CD4-positive, alpha-beta T cell treated with Interferon alpha-2 for 1 hour (primary cell): ENCODE data around the gene VAMP1.
"Not testable (repeated sequence)": the region's sequence is repeated elsewhere in the genome, so short reads cannot be mapped to it uniquely, and the experiment has no call there.

ENCODE experiments used
- DNase-seq, 2 donors: peaks; one replicate each; pipeline ENCODE4 v3.0.0-alpha.2; 2020 to 2022

Gene VAMP1, protein sequence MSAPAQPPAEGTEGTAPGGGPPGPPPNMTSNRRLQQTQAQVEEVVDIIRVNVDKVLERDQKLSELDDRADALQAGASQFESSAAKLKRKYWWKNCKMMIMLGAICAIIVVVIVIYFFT

DNA sequence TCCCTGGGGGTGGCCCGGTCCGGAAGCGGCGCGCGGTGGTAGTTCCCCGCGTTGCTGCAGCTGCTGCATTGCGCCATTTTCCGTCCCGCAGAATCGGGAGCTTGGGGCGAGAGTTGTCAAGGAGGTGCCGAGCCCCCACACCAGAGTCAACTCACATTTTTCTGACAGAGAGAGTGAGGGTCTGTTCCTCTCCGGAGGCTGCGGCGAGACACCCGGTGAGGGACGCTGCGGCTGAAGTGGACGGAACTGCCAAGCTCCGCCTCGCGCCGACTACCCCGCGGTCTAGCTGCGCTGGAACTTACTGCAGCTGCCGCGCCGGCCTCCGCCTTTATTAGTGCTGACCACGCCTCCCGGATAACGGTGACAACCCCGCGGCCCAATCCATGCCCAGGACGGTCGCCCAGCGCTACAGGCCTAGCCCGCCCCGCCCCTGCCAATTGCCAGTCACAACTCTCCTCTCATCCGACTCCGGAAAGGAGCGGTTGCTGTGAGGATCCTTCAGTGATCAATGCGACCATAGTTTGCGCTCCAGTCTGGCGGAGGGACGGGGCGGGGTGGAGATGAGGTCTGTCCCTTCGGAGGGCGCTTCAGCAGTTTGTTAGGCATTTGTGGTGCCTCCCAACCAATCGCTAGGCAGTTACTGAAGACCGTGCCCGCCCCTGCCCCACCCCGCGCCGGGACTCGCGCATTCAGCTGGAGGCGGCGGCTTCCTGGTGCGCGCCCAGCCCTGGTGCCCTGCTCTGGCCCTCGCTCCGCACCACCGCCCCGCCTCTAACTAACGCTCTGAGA is at the start of gene VAMP1:
TSS of gene VAMP1 (minus strand) at position 303 of the 789 bp plus-strand sequence. CDS start at position 157, 146 bp downstream.
- DNase-seq, result peak; percentile 94 to 96

DNA sequence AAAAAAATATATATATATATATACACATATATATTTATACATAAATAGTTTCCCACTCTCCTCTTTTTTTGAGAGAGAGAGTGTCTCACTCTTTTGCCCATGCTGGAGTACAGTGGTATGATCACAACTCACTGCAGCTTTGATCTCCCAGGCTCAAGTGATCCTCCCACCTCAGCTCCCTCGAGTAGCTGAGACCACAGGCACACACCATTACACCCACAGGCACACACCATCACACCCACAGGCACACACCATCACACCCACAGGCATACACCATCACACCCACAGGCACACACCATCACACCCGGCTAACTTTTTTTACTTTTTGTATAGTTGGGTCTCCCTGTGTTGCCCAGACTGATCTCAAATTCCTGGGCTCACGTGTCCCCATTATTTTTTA is 49.7 kb upstream of the VAMP1 start:
- no peak for DNase-seq

DNA sequence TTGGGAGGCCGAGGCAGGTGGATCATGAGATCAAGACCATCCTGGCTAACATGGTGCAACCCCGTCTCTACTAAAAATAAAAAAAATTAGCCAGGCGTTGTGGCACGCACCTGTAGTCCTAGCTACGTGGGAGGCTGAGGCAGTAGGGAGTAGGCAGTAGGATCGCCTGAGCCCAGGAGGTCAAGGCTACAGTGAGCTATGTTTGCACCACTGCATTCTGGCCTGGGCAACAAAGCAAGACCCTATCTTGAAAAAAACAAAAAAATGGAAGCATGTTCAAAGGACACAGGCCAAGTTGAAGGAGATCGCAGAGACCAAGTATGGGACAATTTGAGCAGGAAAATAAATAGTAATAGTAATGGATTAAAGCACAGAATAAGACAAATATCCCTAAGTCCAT is 37.6 kb upstream of the VAMP1 start:
- DNase-seq, result no peak

DNA sequence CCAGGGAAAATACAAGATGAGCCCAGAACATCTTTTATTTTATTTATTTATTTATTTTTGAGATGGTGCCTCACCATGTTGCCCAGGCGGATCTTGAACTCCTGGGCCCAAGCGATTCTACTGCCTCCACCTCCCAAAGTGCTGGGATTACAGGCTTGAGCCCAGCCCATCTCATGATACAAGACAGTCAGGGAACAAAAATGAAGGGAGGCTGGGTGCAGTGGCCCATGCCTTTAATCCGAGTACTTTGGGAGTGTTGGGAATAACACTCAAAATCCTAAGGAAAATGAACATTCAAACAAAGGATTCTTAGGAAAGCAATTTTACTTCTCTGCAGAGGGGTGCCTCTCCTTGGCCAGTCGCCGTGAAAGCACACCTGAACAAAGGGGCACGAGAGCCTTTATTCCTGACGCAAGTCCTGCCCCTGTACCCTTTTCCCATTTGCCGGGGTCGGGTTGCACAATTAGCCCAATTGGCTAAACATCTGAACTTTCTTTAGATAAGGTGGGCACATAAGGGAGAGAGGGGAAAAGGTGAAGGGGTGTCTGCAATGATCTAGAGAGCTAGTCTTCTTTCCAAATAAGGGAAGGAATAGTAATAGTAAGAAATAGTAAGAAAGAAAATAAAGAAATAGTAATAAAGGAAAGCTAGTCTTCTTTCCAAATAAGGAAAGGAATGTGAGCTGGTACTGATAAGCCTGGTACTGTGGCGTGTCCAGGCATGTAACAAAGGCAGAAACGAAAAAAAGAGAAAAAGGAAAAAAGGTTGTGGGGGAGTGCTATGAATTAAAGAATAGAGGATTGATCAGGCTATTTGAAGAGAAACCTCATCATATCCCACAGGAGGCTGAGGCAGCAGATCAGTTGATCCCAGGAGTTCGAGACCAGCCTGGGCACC is 36.9 kb upstream of the VAMP1 start:
- no peak for DNase-seq

DNA sequence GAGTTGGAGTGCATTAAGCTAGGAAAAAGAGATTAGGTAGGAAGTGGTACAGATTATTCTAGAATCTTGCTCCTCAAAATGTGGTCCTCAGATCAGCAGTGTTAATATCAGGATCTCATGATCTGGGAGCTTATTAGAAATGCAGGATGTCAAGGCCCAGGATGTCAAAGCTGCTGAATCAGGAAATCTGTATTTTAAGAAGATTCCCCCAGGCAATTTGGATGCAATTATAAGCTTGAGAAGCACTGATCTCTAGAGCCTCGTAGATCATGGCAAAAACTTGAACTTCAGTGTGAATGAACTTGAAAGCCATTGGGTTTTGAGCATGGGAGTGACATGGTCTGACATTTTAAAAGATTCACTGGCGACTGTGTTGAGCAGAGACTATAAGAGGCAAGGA is 30.0 kb upstream of the VAMP1 start:
- no peak for DNase-seq

DNA sequence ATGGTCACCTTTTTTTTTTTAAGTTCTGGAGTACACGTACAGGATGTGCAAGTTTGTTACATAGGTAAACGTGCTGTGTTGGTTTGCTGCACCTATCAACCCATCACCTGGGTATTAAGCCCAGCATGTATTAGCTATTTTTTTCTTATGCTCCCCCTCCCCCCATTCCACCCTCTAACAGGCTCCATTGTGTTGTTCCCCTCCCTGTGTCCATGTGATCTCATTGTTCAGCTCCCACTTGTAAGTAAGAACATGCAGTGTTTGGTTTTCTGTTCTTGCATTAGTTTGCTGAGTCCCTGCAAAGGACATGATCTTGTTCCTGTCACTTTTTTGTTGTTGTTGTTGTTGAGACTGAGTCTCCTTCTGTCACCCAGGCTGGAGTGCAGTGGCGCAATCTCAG is 26.8 kb upstream of the VAMP1 start:
- DNase-seq, result not testable (repeated sequence)

DNA sequence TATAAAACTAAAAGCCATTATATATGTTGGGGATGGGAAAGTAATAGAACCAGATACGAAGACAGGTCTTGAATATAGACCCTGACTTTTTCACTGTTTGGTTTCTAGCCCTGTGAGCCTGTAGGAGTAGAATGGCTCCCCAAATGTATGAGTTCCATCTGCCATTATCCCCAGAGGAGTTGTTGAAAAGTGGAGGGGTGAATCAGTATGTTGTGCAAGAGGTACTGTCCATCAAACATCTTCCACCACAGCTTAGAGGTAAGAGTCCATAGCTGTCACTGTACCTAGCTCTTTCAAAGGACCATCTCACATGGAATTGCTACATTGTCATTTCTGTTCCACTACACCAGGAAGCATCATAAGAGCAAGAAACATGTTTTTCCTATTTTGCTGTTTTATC is 24.5 kb upstream of the VAMP1 start:
- DNase-seq, result no peak

DNA sequence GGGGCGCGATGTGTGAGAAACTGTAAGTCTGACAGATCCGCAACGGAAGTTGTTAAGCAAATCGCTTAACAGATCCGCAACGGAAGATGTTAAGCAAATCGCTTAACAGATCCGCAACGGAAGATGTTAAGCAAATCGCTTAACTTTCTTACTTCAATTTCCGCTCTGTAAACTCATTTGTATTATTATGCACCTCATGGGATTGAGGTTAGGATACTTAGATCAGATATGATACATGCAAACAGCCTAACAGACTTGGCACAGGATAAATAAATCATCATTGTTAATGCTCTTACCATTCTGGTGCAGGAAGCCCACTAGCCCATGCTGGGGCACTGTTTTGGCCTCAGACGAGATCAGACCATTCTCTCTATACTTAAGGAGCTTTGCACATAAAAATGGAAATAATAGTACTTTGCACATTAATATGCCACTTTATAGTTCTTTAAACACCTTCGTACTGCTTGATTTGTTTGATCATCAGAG is 23.8 kb upstream of the VAMP1 start:
- DNase-seq, result no peak

DNA sequence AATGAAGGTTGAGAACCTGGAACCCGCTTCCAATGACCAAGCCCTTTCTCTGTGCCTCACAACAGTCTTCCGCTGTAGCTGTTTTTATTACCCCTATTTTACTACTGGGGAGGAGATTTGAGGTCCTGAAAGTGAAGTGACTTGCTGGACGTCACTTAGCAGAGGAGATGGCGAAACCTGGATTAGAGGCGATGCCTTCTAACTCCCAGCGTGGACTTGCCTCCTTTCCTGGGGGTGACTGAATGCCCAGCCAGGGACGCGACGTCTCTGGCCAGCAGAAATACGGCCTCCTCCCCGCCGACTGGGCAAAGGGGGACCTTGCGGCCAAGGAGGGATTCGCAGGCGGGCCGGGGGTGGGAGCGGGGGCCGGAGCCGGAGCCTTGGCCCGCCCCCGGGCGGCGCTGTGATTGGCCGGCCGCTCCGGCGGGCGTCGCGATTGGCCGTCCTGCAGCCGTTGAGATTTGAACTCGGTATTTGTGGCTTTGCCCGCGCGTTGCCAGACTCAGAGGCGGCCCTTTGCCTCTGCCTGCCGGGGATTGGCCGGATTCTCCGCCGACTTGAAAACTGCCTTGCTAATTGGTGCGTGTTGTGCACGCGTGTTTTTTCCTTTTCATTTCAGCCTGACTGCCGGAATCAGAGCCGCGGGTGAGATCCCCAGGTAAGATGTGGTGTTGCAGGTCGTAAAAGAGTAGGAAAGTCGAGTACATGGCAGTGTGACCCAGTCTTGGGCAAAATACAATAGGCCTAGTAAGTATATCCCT is 23.2 kb upstream of the VAMP1 start, which contains the start of gene NCAPD2:
TSS of gene NCAPD2 (plus strand) at position 606 of the 761 bp plus-strand sequence. CDS start 997 bp downstream, outside the sequence.
- DNase-seq, result peak; percentile 95 to 97

DNA sequence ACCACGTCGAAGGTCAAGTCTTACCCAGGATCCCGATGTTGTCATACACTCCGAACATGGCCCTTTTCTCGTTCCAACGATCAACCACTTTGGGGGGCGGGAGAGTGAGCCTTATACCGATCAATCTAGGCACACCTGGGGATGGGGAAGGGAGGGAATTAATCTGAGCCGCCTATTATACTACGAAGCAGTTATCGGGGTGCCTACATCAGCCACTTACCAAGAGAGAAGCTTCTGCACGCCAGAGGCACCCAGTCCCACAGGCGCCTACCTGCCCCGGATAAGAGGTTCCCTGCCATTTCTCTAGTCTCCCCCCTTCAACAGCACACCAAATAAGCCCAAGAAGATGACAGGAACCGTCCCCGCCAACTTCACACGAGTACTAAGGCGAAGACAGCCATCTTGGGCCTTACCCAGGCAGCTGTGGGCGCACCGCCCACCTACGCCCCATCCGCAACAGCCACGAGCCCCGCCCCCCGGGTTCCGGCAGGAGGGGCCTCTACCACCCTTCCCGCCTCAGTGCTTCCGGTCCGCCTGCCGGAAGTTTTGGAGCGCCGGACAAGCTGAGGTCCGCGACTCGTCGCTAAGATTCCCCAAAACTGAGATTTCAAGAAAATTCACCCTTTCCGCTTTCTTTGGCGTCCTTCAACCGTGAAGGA is 22.5 kb upstream of the VAMP1 start, which contains the start of gene MRPL51:
TSS of gene MRPL51 (minus strand) at position 425 of the 659 bp plus-strand sequence. CDS start at position 299, 126 bp downstream.
- peak; percentile 95 to 96 for DNase-seq

DNA sequence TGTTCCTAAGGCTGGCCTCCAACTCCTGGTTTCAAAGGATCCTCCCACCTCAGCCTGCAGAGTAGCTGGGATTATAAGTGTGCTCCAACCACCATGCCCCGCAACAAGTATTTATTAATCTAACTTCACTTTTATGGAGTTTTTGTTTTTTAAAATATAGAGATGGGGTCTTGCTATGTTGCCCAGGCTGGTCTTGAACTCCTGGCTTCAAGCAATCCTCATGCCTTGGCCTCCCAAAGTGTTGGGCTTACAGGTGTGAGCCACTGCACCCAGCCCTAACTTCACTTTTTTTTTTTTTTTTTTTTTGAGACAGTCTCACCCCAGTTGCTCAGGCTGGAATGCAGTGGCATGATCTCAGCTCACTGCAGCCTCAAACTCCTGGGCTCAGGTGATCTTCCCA is 20.2 kb upstream of the VAMP1 start:
- not testable (repeated sequence) for DNase-seq

DNA sequence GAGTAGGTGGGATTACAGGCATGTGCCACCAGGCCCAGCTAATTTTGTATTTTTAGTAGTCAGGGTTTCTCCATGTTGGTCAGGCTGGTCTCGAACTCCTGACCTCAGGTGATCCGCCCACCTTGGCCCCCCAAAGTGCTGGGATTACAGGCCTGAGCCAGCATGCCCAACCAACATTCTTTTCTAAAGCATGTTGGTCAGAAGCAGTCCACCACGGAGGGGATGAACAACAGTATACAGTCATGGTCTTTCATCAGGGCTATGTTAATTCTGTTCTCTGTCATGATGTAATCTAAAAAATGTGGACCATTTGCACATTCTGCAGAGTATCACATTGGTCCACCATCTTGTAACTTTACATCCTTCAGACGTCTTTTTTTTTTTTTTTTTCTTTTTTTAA is 19.0 kb upstream of the VAMP1 start:
- no peak for DNase-seq

DNA sequence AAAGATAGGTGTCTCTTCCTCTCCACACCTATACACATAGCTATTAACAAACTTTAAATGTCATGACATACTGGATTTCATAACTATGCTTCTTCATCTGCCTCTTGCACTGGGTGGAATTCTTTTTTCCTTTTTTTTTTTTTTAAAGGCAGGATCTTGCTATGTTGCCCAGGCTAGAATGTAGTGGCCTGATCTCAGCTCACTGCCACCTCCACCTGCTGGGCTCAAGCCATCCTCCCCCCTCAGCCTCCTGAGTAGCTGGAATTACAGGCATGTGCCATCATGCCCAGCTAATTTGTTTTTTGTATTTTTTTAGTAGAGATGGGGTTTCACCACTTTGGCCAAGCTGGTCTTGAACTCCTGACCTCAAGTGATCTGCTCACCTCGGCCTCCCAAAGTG is 17.8 kb upstream of the VAMP1 start:
- no peak for DNase-seq

DNA sequence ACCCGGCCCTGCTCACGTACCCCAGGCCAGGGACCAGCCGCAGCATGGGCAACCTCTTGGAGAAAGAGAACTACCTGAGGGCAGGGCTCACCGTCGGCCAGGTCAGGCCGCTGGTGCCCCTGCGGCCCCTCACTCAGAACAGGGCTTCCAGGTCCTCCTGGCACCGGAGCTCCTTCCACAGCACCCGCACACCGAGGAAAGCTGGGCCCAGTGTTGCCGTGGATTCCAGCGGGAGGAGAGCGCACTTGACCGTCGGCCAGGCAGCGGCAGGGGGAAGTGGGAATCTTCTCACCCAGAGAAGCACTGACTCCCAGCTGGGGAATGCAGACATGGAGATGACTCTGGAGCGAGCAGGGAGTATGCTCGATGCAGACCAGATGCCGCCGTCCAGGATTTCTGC is 7.9 kb upstream of the VAMP1 start:
- DNase-seq, result no peak

DNA sequence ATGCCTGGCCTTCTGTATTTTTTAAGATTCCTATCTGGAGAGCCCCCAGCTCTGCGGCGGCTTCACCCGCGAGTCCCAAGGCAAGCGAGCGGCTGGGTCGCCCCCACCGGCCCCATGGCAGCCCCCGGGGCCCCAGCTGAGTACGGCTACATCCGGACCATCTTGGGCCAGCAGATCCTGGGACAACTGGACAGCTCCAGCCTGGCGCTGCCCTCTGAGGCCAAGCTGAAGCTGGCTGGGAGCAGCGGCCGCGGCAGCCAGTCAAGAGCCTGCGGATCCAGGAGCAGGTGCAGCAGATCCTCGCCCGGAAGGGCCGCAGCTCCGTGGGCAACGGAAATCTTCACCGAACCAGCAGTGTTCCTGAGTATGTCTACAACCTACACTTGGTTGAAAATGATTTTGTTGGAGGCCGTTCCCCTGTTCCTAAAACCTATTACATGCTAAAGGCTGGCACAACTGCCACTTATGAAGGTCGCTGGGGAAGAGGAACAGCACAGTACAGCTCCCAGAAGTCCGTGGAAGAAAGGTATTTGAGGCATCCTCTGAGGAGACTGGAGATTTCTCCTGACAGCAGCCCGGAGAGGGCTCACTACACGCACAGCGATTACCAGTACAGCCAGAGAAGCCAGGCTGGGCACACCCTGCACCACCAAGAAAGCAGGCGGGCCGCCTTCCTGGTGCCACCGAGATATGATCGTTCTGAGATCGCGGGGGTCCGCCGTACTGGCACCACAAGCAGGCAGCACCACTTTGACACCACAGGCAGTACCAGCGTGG is 7.3 kb upstream of the VAMP1 start:
- DNase-seq, result not testable (repeated sequence)

DNA sequence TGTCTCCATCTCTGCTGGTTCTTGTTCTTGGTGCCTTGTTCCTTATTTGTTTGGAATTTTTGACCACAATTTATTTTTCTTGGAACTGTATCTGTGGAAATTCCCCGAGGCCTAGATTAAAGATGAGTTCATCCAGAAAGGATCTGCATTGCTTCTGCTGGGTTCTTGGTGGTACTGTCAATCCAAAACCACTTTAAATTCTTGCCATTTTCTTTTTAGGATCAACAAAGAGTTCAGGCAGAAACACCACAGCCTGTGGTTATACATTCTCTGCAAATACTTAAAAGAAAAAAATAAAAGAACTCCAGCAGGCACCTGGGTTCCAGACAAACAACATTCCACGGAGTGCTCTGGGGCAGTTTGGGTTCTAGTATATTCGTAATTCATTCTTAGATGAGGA is 6.0 kb upstream of the VAMP1 start:
- DNase-seq, result no peak

DNA sequence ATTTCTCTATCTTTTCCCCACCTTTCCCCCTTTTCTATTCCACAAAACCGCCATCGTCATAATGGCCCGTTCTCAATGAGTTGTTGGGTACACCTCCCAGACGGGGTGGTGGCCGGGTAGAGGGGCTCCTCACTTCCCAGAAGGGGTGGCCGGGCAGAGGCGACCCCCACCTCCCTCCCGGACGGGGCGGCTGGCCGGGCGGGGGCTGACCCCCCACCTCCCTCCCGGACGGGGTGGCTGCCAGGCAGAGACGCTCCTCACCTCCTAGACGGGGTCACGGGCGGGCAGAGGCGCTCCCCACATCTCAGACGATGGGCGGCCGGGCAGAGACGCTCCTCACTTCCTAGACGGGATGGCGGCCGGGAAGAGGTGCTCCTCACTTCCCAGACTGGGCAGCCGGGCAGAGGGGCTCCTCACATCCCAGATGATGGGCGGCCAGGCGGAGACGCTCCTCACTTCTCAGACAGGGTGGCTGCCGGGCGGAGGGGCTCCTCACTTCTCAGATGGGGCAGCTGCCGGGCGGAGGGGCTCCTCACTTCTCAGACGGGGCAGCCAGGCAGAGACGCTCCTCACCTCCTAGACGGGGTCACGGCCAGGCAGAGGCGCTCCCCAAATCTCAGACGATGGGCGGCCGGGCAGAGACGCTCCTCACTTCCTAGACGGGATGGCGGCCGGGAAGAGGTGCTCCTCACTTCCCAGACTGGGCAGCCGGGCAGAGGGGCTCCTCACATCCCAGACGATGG is 4.9 kb upstream of the VAMP1 start:
- not testable (repeated sequence) for DNase-seq

DNA sequence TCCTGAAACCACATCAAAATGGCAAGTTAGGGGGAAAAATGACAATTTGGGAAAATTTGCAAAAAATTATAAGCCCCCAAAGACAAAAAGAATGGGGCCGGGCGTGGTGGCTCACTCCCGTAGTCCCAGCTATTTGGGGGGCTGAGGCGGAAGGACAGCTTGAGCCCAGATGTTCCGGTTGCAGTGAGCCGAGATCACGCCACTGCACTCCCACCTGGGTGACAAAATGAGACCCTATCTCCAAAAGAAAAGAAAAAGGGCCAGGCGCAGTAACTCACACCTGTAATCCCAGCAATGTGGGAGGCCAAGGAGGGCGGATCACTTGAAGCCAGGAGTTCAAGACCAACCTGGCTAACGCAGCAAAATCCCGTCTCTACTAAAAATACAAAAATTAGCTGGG is 2.0 kb upstream of the VAMP1 start:
- DNase-seq, result no peak

DNA sequence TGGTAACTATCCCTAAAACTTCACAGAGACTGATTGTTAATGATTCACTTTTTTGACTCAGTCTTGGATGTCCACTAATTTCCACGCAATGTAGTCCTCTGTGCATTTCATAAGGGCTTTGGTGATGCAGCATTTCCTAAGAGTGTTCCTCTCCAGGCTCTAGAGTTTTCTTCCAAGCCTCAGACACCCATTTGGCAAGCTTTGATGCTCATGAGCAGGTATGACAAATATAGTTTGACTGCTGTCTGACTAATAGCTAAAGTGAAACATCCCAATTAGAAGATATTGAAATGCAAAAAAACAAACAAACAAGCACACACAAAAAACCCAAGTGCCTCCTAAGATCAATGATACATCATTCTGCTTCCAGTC is 1.5 kb upstream of the VAMP1 start:
- DNase-seq, result no peak

DNA sequence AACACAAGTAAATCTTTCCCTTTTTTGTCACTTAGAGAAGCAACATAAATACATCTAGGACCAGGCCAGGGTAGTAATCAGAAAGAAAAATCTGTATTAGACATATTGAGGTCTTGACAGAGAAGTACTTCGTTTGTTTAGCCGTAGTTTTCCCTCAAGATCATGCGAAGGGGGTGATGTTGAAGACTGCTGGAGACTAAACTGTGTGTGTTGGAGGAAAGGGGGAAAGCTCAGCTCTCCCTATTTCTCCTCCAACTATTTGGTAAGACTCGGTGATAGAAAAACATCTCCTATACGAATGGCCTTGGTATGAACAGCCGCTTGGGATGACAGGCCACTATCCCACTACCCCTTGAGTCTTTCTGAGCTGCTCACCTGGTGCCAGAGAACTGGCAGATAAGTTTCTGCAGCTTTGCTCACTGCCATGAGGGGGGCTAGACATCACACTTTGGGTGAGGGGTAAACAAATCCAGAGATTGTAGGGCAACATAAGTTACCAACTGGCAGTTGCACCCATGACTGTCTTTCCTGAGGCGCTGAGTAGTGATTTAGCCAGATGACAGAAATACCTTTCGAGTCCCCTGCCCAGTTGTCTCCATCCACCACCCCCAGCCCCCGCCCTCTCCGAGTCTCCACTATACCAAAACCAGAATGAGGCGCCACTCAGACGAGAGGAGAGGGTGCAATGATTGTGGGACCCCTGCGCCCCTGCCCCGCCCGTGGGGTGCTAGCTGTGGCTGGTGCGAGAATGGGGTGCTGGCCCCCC is 685 bp downstream of the VAMP1 start:
- no peak for DNase-seq
